GM12875 (cell line): ENCODE measurements around the gene TAF9.
A peak's percentile ranks its signal among the peaks of the same experiment; 100 is the strongest.

Experiments
- H3K4me3 ChIP-seq: one replicate; pipeline ENCODE4 v1.5.1; 2011; ENCODE audit warnings: low read depth, low read length, control low read depth
- TF ChIP-seq, protein P1 (sequence below): IDR thresholded peaks from 2 replicates; pipeline ENCODE4 v1.5.1; 2011; ENCODE audit warnings: low read depth, mild to moderate bottlenecking, control low read depth, inconsistent platforms, low read length, moderate library complexity, borderline replicate concordance; ENCODE audit not compliant: insufficient read depth

TAF9 gene

GRCh38 chr5:69369340-69370121 lies at the start of gene TAF9, which contains the start of the genes AK6 and RAD17:
Gene TAF9 (minus strand): TSS chr5:69369520. CDS start chr5:69365737, 3,783 bp downstream.
Gene AK6 (minus strand): TSS chr5:69369520. CDS start chr5:69369490, 30 bp downstream.
Gene RAD17 (plus strand): TSS chr5:69369818. CDS start chr5:69372209, 2,391 bp downstream.
- TF ChIP-seq, protein P1, sequence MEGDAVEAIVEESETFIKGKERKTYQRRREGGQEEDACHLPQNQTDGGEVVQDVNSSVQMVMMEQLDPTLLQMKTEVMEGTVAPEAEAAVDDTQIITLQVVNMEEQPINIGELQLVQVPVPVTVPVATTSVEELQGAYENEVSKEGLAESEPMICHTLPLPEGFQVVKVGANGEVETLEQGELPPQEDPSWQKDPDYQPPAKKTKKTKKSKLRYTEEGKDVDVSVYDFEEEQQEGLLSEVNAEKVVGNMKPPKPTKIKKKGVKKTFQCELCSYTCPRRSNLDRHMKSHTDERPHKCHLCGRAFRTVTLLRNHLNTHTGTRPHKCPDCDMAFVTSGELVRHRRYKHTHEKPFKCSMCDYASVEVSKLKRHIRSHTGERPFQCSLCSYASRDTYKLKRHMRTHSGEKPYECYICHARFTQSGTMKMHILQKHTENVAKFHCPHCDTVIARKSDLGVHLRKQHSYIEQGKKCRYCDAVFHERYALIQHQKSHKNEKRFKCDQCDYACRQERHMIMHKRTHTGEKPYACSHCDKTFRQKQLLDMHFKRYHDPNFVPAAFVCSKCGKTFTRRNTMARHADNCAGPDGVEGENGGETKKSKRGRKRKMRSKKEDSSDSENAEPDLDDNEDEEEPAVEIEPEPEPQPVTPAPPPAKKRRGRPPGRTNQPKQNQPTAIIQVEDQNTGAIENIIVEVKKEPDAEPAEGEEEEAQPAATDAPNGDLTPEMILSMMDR, result no peak
- H3K4me3 ChIP-seq, result peak within 1 kb of the TSS; percentile 78

GRCh38 chr5:69418554-69418953 lies 49.2 kb upstream of the TAF9 start:
- TF ChIP-seq, protein P1, result no peak

GRCh38 chr5:69416699-69417098 lies 47.4 kb upstream of the TAF9 start:
- TF ChIP-seq, protein P1, result no peak
- H3K4me3 ChIP-seq, result no peak overlapping the region

More at GRCh38 chr5:69418554-69418953, 49.2 kb upstream of the TAF9 start:
- no peak overlapping the region for H3K4me3 ChIP-seq

DNA sequence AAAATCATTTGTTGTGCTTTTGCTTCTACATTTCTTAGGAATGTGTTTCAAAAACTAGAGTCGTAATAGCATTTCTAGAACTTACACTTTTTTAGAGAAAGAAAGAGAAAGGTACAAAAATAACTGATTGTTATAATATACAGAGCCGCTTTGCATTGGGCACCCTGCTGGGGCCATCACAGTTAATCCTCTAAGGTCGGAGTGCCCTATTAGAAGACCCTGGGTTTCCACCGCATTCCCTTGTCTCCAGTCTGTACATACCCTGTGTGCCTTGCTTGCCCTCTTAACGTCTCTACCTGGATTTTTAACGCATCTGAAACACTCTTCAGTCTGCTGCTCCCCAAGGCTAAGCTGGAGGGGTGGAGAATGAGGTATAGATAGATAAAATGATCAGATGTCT lies 46.9 kb upstream of the TAF9 start:
- no peak overlapping the region for H3K4me3 ChIP-seq
- TF ChIP-seq, protein P1, result no peak

- H3K4me3 ChIP-seq, result peak overlapping the region; percentile 68
- TF ChIP-seq, protein P1, result no peak
Measured at GRCh38 chr5:69415584-69415958, 46.3 kb upstream of the TAF9 start.

DNA sequence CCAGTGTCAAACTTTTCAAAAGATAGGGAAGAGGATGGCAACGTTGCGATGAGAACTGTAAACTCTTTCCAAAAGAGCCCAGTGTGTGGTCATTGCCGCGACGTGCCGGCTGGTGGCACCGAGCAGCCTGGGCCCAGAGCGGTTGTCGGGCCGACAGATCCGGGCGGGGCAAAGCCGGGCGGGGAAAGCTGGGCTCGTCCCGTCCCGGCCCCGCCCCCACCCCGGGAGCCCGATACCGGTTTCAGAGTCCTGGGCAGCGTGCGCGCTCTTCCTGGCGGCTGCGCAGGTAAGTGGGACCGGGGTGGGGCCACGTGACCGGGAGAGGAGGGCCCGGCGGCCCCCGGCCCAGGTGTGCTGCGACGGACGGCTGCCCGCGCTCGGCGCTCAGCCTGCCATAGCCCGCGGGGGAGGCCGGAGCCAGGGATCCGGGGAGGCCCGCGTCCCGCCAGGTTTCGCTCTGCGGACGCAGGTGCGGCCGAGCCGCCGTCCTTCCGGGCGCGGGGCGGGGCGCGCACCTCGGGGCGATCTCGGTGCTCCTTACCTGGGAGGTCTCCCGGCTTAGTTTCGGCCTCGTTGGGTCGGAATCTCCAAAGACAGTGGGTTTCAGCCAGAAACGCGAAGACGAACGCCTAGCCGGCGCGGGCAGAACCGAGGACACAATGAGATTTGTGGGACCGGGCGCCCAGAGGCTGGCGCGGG lies 45.7 kb upstream of the TAF9 start, which contains the start of gene MARVELD2:
Gene MARVELD2, plus strand, starts transcription at position 232 of the 699 bp plus-strand sequence. CDS start 4,270 bp downstream, outside the sequence.
- TF ChIP-seq, protein P1, result no peak
- peak within 1 kb of the TSS; percentile 68 for H3K4me3 ChIP-seq
